HEK293T (cell line): ENCODE results near the gene EIF3L.

Experiments used
- ARNT ChIP-seq: fragments of 450-650 bp; IDR thresholded peaks from 2 replicates; pipeline ENCODE4 v1.6.1; 2017; ENCODE audit warnings: mild to moderate bottlenecking
- CTBP1 ChIP-seq: fragments of 450-650 bp; IDR thresholded peaks from 2 replicates; pipeline ENCODE4 v1.6.1; 2016; ENCODE audit warnings: borderline replicate concordance
- ELF4 ChIP-seq: fragments of 450-650 bp; IDR thresholded peaks from 2 replicates; pipeline ENCODE4 v1.6.1; 2017; ENCODE audit warnings: antibody characterized with exemption
- FOXA1 ChIP-seq: fragments of 450-650 bp; IDR thresholded peaks from 2 replicates; pipeline ENCODE4 v1.6.1; 2016; ENCODE audit warnings: mild to moderate bottlenecking
- FOXM1 ChIP-seq: fragments of 450-650 bp; IDR thresholded peaks from 2 replicates; pipeline ENCODE4 v1.6.1; 2017; ENCODE audit warnings: mild to moderate bottlenecking, borderline replicate concordance
- HDGF ChIP-seq: fragments of 450-650 bp; IDR thresholded peaks from 2 replicates; pipeline ENCODE4 v1.6.1; 2017; ENCODE audit warnings: antibody characterized with exemption, borderline replicate concordance
- NFRKB ChIP-seq: fragments of 450-650 bp; IDR thresholded peaks from 2 replicates; pipeline ENCODE4 v1.6.1; 2016; ENCODE audit warnings: mild to moderate bottlenecking, moderate library complexity
- SP1 ChIP-seq: fragments of 450-650 bp; IDR thresholded peaks from 2 replicates; pipeline ENCODE4 v1.6.1; 2017
- SUZ12 ChIP-seq: fragments of 450-650 bp; IDR thresholded peaks from 2 replicates; pipeline ENCODE4 v1.6.1; 2016; ENCODE audit warnings: mild to moderate bottlenecking
- TARDBP ChIP-seq: fragments of 450-650 bp; IDR thresholded peaks from 2 replicates; pipeline ENCODE4 v1.6.1; 2016
- TF ChIP-seq, protein P1 (sequence below): fragments of 450-650 bp; IDR thresholded peaks from 2 replicates; pipeline ENCODE4 v1.6.1; 2016

GRCh38 chr22:37811867-37812266, 37.4 kb upstream of the EIF3L start:
- TF ChIP-seq FOXM1 (no peak), SP1 (no peak), FOXA1 (no peak), ARNT (no peak), TARDBP (no peak), SUZ12 (no peak), ELF4 (no peak), HDGF (no peak), NFRKB (no peak), CTBP1 (no peak)
- TF ChIP-seq, protein P1, sequence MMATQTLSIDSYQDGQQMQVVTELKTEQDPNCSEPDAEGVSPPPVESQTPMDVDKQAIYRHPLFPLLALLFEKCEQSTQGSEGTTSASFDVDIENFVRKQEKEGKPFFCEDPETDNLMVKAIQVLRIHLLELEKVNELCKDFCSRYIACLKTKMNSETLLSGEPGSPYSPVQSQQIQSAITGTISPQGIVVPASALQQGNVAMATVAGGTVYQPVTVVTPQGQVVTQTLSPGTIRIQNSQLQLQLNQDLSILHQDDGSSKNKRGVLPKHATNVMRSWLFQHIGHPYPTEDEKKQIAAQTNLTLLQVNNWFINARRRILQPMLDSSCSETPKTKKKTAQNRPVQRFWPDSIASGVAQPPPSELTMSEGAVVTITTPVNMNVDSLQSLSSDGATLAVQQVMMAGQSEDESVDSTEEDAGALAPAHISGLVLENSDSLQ: no peak
